GM12878 (cell line): ENCODE data around the gene COA1. TPM values are rescaled to one million over a fixed set of nuclear protein-coding genes. Genes with fewer than 3 reads are reported as not detected.

Source experiments
- ATAC-seq: fragments of 200-7000 bp; cut with Tn5 transposase; 3 replicates; pipeline ENCODE4 v1.9.1; 2020; ENCODE audit warnings: mild to moderate bottlenecking, moderate library complexity
- BruUV-seq: library from RNA; stranded (reverse); fragments of 400-500 nt; replicated peaks from 2 replicates; lab custom pipeline; 2021; lab: Mats Ljungman, UMichigan
- CTCF ChIA-PET: fragments of 300-600 bp; sonication (Branson Sonifier 250); formaldehyde crosslinking; extraction: SDS; loops from one replicate; lab custom pipeline; 2021; ENCODE audit warnings: inconsistent platforms; lab: Yijun Ruan, JAX
- POLR2A ChIA-PET: fragments of 350-600 bp; formaldehyde crosslinking; extraction: SDS; loops from one replicate; lab custom pipeline; 2021; ENCODE audit warnings: inconsistent platforms; lab: Charles Lee
- RAD21 ChIA-PET: fragments of 300-600 bp; sonication (Branson Sonifier 250); formaldehyde crosslinking; loops from one replicate; lab custom pipeline; 2023; ENCODE audit warnings: antibody characterized with exemption; ENCODE audit not compliant: unreplicated experiment; lab: Charles Lee
- SMC1A ChIA-PET: fragments of 300-600 bp; sonication (Branson Sonifier 250); formaldehyde crosslinking; loops from one replicate; lab custom pipeline; 2023; ENCODE audit not compliant: unreplicated experiment, uncharacterized antibody; lab: Charles Lee
- DNase-seq: peaks from one replicate; pipeline ENCODE4 v3.0.0-alpha.2; 2011; ENCODE audit warnings: low read depth, low spot score
- FAIRE-seq: peaks from 3 replicates; lab custom pipeline; 2011; peaks lifted over from hg19 to GRCh38; lab: Jason Lieb, UNC
- H2AFZ ChIP-seq: 2 replicates; pipeline ENCODE4 v1.6.0; 2011; ENCODE audit warnings: low read depth, low read length, control low read depth; ENCODE audit not compliant: control insufficient read depth
- H3K27ac ChIP-seq: 2 replicates; pipeline ENCODE4 v1.5.1; 2011; ENCODE audit warnings: control low read depth; ENCODE audit not compliant: control insufficient read depth, insufficient read depth
- H3K27me3 ChIP-seq, 2 experiments: replicated peaks in 1 of 2; 2 replicates each; pipeline versions ENCODE4 v1.6.0 to v1.6.1; 2011; ENCODE audit warnings: low read length in 1 of 2; ENCODE audit not compliant: control insufficient read depth in 2 of 2, insufficient read depth in 2 of 2
- H3K36me3 ChIP-seq, 2 experiments: 2 replicates each; pipeline ENCODE4 v1.5.1; 2011; ENCODE audit warnings: low read length in 1 of 2; ENCODE audit not compliant: control insufficient read depth in 2 of 2, insufficient read depth in 2 of 2
- H3K4me1 ChIP-seq: 2 replicates; pipeline ENCODE4 v1.6.1; 2011; ENCODE audit warnings: mild to moderate bottlenecking, low read length, moderate library complexity, mixed read lengths; ENCODE audit not compliant: control insufficient read depth, insufficient read depth
- H3K4me2 ChIP-seq: 2 replicates; pipeline ENCODE4 v1.6.0; 2011; ENCODE audit warnings: control low read depth; ENCODE audit not compliant: control insufficient read depth, insufficient read depth
- H3K4me3 ChIP-seq: fragments of 200-600 bp; sonication (generic); 2 replicates; pipeline ENCODE4 v1.5.1; 2016
- H3K79me2 ChIP-seq: 2 replicates; pipeline ENCODE4 v1.6.0; 2011; ENCODE audit warnings: low read length; ENCODE audit not compliant: control insufficient read depth, insufficient read depth
- H3K9ac ChIP-seq: 2 replicates; pipeline ENCODE4 v1.8.0; 2011; ENCODE audit warnings: low read length, control low read depth, mixed read lengths; ENCODE audit not compliant: control insufficient read depth, insufficient read depth
- H3K9me3 ChIP-seq: replicated peaks from 3 replicates; pipeline ENCODE4 v1.5.1; 2011; ENCODE audit warnings: mild to moderate bottlenecking, low read length; ENCODE audit not compliant: control insufficient read depth, insufficient read depth
- H4K20me1 ChIP-seq: 2 replicates; pipeline ENCODE4 v1.6.0; 2011; ENCODE audit not compliant: control insufficient read depth, insufficient read depth
- EED ChIP-seq: sonication (generic); IDR thresholded peaks from 2 replicates; pipeline ENCODE4 v1.6.1; 2016; ENCODE audit warnings: antibody characterized with exemption, low read depth
- IKZF1 ChIP-seq: fragments of 450-650 bp; conservative IDR thresholded peaks from 2 replicates; pipeline ENCODE4 v1.6.1; 2017; ENCODE audit warnings: antibody characterized with exemption, mild to moderate bottlenecking
- POLR2AphosphoS5 ChIP-seq: IDR thresholded peaks from 2 replicates; pipeline ENCODE4 v1.6.1; 2011; ENCODE audit warnings: mild to moderate bottlenecking, low read length, inconsistent platforms
- RELA ChIP-seq: fragments of 450-650 bp; IDR thresholded peaks from 2 replicates; pipeline ENCODE4 v1.8.0; 2014; ENCODE audit warnings: borderline replicate concordance; ENCODE audit not compliant: partially characterized antibody
- TCF3 ChIP-seq: IDR thresholded peaks from 2 replicates; pipeline ENCODE4 v1.6.1; 2012; ENCODE audit warnings: low read depth, mild to moderate bottlenecking, low read length, borderline replicate concordance; ENCODE audit not compliant: insufficient read depth
- YY1 ChIP-seq: IDR thresholded peaks from 2 replicates; pipeline ENCODE4 v1.6.1; 2011; ENCODE audit warnings: low read depth, mild to moderate bottlenecking, low read length
- ZNF384 ChIP-seq: IDR thresholded peaks from 2 replicates; pipeline ENCODE4 v1.6.1; 2012; ENCODE audit warnings: low read depth, mild to moderate bottlenecking, low read length, improper control_type of control experiment, borderline replicate concordance
- WGBS: methylation state at CpG from one replicate; pipeline ENCODE4 v1.1.6; 2016; ENCODE audit warnings: low lambda C conversion rate; ENCODE audit not compliant: insufficient replicate concordance, insufficient coverage; ENCODE audit errors: missing lambda C conversion rate; 5-methylcytosine and 5-hydroxymethylcytosine counted together
- in situ Hi-C: fragments of 300-500 bp; cut with MboI; formaldehyde crosslinking; loops from 9 replicates; pipeline ENCODE4 v1.14.3; 2018; ENCODE audit warnings: mixed read lengths
- intact Hi-C: fragments of 100-400 bp; cut with micrococcal nuclease; formaldehyde crosslinking; loops from one replicate; pipeline ENCODE4 v1.14.2; 2022; ENCODE audit not compliant: unreplicated experiment
- polyA plus RNA-seq, 11 experiments: library from polyadenylated mRNA; depleted of rRNA in 4 of 11; unstranded in 6 of 11; stranded (reverse) in 5 of 11; fragments of >200 nt; fragmentation: Nextera tagmentation in 4 of 11; fragmentation: Illumina TruSeq in 1 of 11; extraction: Ambion mirVana in 4 of 11; extraction: Trizol in 1 of 11; gene quantifications; 1 replicate in 1 of 11; 2 replicates in 10 of 11; pipeline versions ENCODE4 v1.2.1 to v1.2.3, GENCODE V29; 2011 to 2016; ENCODE audit warnings: inconsistent platforms in 2 of 11, missing spikeins in 2 of 11, low read depth in 1 of 11
- total RNA-seq, 4 experiments: library from RNA; depleted of rRNA in 3 of 4; stranded (reverse); fragments of >200 nt in 3 of 4; fragmentation: Illumina TruSeq in 1 of 4; extraction: Trizol in 1 of 4; gene quantifications; 2 replicates each; pipeline versions ENCODE4 v1.2.1 to v1.2.3, GENCODE V29; 2013 to 2021
- TF ChIP-seq, protein P1 (sequence below): fragments of 450-650 bp; IDR thresholded peaks from 2 replicates; pipeline ENCODE4 v1.6.1; 2018; ENCODE audit warnings: mild to moderate bottlenecking, low read depth, moderate library complexity; ENCODE audit not compliant: partially characterized antibody
- TF ChIP-seq, protein P2 (sequence below): IDR thresholded peaks from 2 replicates; pipeline ENCODE4 v1.6.1; 2012; ENCODE audit warnings: mild to moderate bottlenecking, low read depth, low read length

Gene COA1
- total and polyA plus RNA-seq, 10 of the 15 experiments (the other 5 are each of a cell fraction or from before 2014, with no cell fraction given) = 83.1 to 258 (median 111) TPM

DNA sequence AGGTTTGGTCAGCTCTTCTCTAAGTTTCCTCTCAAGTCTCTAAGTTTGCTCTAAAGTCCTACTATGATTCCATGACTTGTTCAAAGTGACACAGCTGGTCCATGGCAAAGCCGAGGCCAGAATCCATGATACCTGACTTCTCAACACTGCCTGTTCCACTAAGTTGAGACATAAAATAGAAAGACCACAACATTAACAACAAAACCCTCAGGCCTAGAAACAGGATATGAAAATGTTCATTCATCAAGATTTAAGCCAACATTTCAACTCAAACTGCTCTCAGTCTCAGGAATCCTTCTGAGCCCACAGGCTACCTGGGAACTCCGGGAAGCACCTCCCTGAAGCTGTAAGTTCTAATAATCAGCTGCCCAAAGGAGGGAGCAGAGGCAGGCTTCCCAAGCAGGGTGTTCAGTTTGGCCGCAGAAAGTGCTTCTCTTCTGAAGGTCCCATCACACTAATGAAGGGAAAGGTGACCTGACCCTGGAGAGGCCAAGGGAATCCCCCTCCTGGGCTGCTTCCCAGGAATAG is 83.6 kb downstream of the COA1 start (continued):
- peak; percentile 12; the same call in 1 of the 2 replicates for TF ChIP-seq EED
- TF ChIP-seq ZNF384 = no peak
- no peak; the same call in 1 of the 2 replicates for TF ChIP-seq POLR2AphosphoS5

DNA sequence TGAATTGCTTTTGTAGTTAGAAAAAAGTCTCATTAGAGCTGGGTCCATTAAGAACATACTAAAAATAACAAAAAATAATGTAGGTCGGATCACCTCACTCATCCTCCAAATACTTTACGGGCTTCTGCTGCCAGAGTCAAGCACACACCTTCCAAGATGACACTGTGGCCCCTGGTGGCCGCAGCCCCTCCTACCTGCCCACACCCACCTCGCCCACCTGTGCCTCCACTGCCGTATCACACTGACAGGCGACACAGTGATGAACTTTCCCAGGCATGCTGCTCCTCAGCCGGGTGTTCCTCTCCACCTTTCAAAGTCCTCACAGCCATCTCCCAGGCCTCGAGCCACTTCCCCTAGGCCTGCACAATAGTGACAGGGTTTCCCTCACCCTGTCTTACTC is 85.5 kb downstream of the COA1 start:
- ATAC-seq = no peak
- in situ Hi-C loops (no loop called here), intact Hi-C loops (no loop called here)
- no TSS peak for BruUV-seq
- H3K9ac ChIP-seq = no peak overlapping the region
- no peak for DNase-seq
- H3K4me2 ChIP-seq = no peak overlapping the region
- H3K27ac ChIP-seq = no peak overlapping the region
- ChIA-PET POLR2A (interaction anchor here (1.1 to 10.0 kb wide), 2 partner anchors 56 kb away, joined by 4 to 138 read pairs; no protein-coding TSS in a partner anchor), CTCF (interaction anchor here (1.0 to 10.7 kb wide), 4 partner anchors 16 to 196 kb away, joined by 3 to 183 read pairs (median 68); partner anchors contain the start of gene STK17A), SMC1A (interaction anchor here (0.7 to 13.8 kb wide), 6 partner anchors 9 to 92 kb away, joined by 3 to 177 read pairs (median 76); no protein-coding TSS in a partner anchor), RAD21 (interaction anchor here (2.0 to 10.8 kb wide), 5 partner anchors 15 to 57 kb away, joined by 5 to 280 read pairs (median 13); partner anchors contain the start of gene STK17A)
- no peaks in the 10 kb centered on the region for H3K27me3 ChIP-seq
- H3K4me3 ChIP-seq = no peak overlapping the region
- no peak overlapping the region for H2AFZ ChIP-seq
- peaks cover 22% of the 10 kb centered on the region for H3K79me2 ChIP-seq
- 51% methylated on average over 8 of the region's 8 CpGs for WGBS
- H4K20me1 ChIP-seq = peaks cover 3% of the 10 kb centered on the region; the same call in 1 of the 2 replicates
- peaks cover 26 to 44% of the 10 kb centered on the region in 2 experiments for H3K36me3 ChIP-seq
- FAIRE-seq = no peak
- H3K9me3 ChIP-seq = no peaks in the 10 kb centered on the region
- H3K4me1 ChIP-seq = peaks cover 36% of the 10 kb centered on the region
- no peak for TF ChIP-seq TCF3
- no peak for TF ChIP-seq YY1
- TF ChIP-seq, protein P1, sequence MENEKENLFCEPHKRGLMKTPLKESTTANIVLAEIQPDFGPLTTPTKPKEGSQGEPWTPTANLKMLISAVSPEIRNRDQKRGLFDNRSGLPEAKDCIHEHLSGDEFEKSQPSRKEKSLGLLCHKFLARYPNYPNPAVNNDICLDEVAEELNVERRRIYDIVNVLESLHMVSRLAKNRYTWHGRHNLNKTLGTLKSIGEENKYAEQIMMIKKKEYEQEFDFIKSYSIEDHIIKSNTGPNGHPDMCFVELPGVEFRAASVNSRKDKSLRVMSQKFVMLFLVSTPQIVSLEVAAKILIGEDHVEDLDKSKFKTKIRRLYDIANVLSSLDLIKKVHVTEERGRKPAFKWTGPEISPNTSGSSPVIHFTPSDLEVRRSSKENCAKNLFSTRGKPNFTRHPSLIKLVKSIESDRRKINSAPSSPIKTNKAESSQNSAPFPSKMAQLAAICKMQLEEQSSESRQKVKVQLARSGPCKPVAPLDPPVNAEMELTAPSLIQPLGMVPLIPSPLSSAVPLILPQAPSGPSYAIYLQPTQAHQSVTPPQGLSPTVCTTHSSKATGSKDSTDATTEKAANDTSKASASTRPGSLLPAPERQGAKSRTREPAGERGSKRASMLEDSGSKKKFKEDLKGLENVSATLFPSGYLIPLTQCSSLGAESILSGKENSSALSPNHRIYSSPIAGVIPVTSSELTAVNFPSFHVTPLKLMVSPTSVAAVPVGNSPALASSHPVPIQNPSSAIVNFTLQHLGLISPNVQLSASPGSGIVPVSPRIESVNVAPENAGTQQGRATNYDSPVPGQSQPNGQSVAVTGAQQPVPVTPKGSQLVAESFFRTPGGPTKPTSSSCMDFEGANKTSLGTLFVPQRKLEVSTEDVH = no peak
- no peak for TF ChIP-seq IKZF1
- TF ChIP-seq, protein P2, sequence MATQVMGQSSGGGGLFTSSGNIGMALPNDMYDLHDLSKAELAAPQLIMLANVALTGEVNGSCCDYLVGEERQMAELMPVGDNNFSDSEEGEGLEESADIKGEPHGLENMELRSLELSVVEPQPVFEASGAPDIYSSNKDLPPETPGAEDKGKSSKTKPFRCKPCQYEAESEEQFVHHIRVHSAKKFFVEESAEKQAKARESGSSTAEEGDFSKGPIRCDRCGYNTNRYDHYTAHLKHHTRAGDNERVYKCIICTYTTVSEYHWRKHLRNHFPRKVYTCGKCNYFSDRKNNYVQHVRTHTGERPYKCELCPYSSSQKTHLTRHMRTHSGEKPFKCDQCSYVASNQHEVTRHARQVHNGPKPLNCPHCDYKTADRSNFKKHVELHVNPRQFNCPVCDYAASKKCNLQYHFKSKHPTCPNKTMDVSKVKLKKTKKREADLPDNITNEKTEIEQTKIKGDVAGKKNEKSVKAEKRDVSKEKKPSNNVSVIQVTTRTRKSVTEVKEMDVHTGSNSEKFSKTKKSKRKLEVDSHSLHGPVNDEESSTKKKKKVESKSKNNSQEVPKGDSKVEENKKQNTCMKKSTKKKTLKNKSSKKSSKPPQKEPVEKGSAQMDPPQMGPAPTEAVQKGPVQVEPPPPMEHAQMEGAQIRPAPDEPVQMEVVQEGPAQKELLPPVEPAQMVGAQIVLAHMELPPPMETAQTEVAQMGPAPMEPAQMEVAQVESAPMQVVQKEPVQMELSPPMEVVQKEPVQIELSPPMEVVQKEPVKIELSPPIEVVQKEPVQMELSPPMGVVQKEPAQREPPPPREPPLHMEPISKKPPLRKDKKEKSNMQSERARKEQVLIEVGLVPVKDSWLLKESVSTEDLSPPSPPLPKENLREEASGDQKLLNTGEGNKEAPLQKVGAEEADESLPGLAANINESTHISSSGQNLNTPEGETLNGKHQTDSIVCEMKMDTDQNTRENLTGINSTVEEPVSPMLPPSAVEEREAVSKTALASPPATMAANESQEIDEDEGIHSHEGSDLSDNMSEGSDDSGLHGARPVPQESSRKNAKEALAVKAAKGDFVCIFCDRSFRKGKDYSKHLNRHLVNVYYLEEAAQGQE = no peak
- no peak for TF ChIP-seq RELA
